ENCODE results near the gene DNMBP. TPM values are rescaled to one million over a fixed set of nuclear protein-coding genes. Genes with fewer than 3 reads are reported as not detected.

DNMBP gene
- total RNA-seq, 4 donors from 2014 or later = 21.6 to 28.8 (median 24.6) TPM

- WGBS, 2 donors = 84 to 86% methylated on average over 5 of the region's 5 CpGs
- no peak for DNase-seq (ENCODE audit: low spot score in 2 of 2)
- no peak for TF ChIP-seq EP300 (IDR thresholded peaks at IDR 0.05)
- TF ChIP-seq POLR2A (IDR thresholded peaks at IDR 0.05) = no peak
- Histone ChIP-seq H3K36me3 (peaks cover 0 to 73% (median 21%) of the 10 kb centered on the region in 3 donors), H3K9me3 (no peaks in the 10 kb centered on the region), H3K4me3 (no peak overlapping the region), H3K4me1 (no peaks in the 10 kb centered on the region), H3K27ac (no peak overlapping the region), H3K27me3 (no peaks in the 10 kb centered on the region)
Measured at GRCh38 chr10:99875473-99875872, 134.3 kb downstream of the DNMBP start.

- Histone ChIP-seq H3K27ac (no peak overlapping the region), H3K36me3 (peaks cover 0 to 64% (median 18%) of the 10 kb centered on the region in 3 donors), H3K4me1 (no peaks in the 10 kb centered on the region), H3K27me3 (no peaks in the 10 kb centered on the region), H3K4me3 (no peak overlapping the region), H3K9me3 (no peaks in the 10 kb centered on the region)
- no peak for TF ChIP-seq EP300 (IDR thresholded peaks at IDR 0.05)
- TF ChIP-seq POLR2A (IDR thresholded peaks at IDR 0.05) = no peak
- TF ChIP-seq, protein P1, sequence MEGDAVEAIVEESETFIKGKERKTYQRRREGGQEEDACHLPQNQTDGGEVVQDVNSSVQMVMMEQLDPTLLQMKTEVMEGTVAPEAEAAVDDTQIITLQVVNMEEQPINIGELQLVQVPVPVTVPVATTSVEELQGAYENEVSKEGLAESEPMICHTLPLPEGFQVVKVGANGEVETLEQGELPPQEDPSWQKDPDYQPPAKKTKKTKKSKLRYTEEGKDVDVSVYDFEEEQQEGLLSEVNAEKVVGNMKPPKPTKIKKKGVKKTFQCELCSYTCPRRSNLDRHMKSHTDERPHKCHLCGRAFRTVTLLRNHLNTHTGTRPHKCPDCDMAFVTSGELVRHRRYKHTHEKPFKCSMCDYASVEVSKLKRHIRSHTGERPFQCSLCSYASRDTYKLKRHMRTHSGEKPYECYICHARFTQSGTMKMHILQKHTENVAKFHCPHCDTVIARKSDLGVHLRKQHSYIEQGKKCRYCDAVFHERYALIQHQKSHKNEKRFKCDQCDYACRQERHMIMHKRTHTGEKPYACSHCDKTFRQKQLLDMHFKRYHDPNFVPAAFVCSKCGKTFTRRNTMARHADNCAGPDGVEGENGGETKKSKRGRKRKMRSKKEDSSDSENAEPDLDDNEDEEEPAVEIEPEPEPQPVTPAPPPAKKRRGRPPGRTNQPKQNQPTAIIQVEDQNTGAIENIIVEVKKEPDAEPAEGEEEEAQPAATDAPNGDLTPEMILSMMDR (IDR thresholded peaks at IDR 0.05) = no peak
- WGBS, 2 donors = 88 to 90% methylated on average over 9 of the region's 9 CpGs
- DNase-seq (ENCODE audit: low spot score in 2 of 2) = no peak
Measured at GRCh38 chr10:99874341-99875085, 135.2 kb downstream of the DNMBP start.

- Histone ChIP-seq H3K4me3 (no peak overlapping the region), H3K9me3 (no peaks in the 10 kb centered on the region), H3K36me3 (peaks cover 0 to 57% (median 14%) of the 10 kb centered on the region in 3 donors), H3K27ac (no peak overlapping the region), H3K4me1 (no peaks in the 10 kb centered on the region), H3K27me3 (no peaks in the 10 kb centered on the region)
- 98% methylated on average over 4 to 5 of the region's 5 CpGs for WGBS, 2 donors
- TF ChIP-seq, protein P1 (IDR thresholded peaks at IDR 0.05) = no peak
- no peak for TF ChIP-seq EP300 (IDR thresholded peaks at IDR 0.05)
- TF ChIP-seq POLR2A (IDR thresholded peaks at IDR 0.05) = no peak
- DNase-seq (ENCODE audit: low spot score in 2 of 2) = no peak
Measured at GRCh38 chr10:99873846-99874245, 135.9 kb downstream of the DNMBP start.

- TF ChIP-seq, protein P1 (IDR thresholded peaks at IDR 0.05) = no peak
- no peak for TF ChIP-seq POLR2A (IDR thresholded peaks at IDR 0.05)
- TF ChIP-seq EP300 (IDR thresholded peaks at IDR 0.05) = no peak
- DNase-seq (ENCODE audit: low spot score in 2 of 2) = no peak
- H3K27ac ChIP-seq = no peak overlapping the region
- WGBS, 2 donors = 65 to 75% methylated on average over 5 of the region's 5 CpGs
- H3K36me3 ChIP-seq = peaks cover 0 to 44% (median 8%) of the 10 kb centered on the region in 3 donors
- no peak overlapping the region for H3K4me3 ChIP-seq
- no peaks in the 10 kb centered on the region for H3K27me3 ChIP-seq
- H3K4me1 ChIP-seq = no peaks in the 10 kb centered on the region
- peaks cover 0 to 6% (median 0%) of the 10 kb centered on the region in 4 donors for H3K9me3 ChIP-seq
Measured at GRCh38 chr10:99872367-99873162, 137.2 kb downstream of the DNMBP start.

GRCh38 chr10:99870123-99870730 lies 139.5 kb downstream of the DNMBP start:
- DNase-seq (ENCODE audit: low spot score in 2 of 2) = no peak
- 70 to 80% methylated on average over 8 of the region's 8 CpGs for WGBS, 2 donors
- Histone ChIP-seq H3K9me3 (peaks cover 0 to 8% (median 0%) of the 10 kb centered on the region in 4 donors), H3K4me1 (no peaks in the 10 kb centered on the region), H3K4me3 (no peak overlapping the region), H3K36me3 (peaks cover 0 to 21% (median 0%) of the 10 kb centered on the region in 3 donors), H3K27ac (no peak overlapping the region), H3K27me3 (no peaks in the 10 kb centered on the region)
- TF ChIP-seq EP300 (IDR thresholded peaks at IDR 0.05) (no peak), POLR2A (IDR thresholded peaks at IDR 0.05) (no peak)
- TF ChIP-seq, protein P1 (IDR thresholded peaks at IDR 0.05) = no peak

All from tibial nerve (tissue), 4 donors.